Stimulated activated naive CD8-positive, alpha-beta T cell treated with anti-CD3 and anti-CD28 coated beads, Interleukin-15, Interleukin-2, amounts not matched to agents 100 ng/mL and 50 ng/mL, for 24 hours (primary cell): ENCODE measurements around the gene GLIS1.

ENCODE experiments used
- H3K27ac Mint-ChIP-seq: one replicate; pipeline ENCODE4 v1.8.0; 2021; ENCODE audit warnings: mild to moderate bottlenecking, mixed read lengths
- H3K27me3 Mint-ChIP-seq: one replicate; pipeline ENCODE4 v1.8.0; 2021; ENCODE audit warnings: mixed read lengths
- H3K36me3 Mint-ChIP-seq: one replicate; pipeline ENCODE4 v1.8.0; 2021; ENCODE audit warnings: low read depth, mixed read lengths
- H3K4me1 Mint-ChIP-seq: one replicate; pipeline ENCODE4 v1.8.0; 2021; ENCODE audit warnings: low read depth, mixed read lengths
- H3K4me3 Mint-ChIP-seq: one replicate; pipeline ENCODE4 v1.8.0; 2021; ENCODE audit warnings: mild to moderate bottlenecking, mixed read lengths
- H3K9me3 Mint-ChIP-seq: one replicate; pipeline ENCODE4 v1.8.0; 2021; ENCODE audit warnings: mixed read lengths

The GLIS1 gene

GRCh38 chr1:53483656-53484055 lies 255.3 kb downstream of the GLIS1 start:
- no peaks in the 10 kb centered on the region for H3K4me1 Mint-ChIP-seq
- no peak overlapping the region for H3K4me3 Mint-ChIP-seq
- H3K27ac Mint-ChIP-seq: no peak overlapping the region
- no peaks in the 10 kb centered on the region for H3K36me3 Mint-ChIP-seq
- H3K27me3 Mint-ChIP-seq: peaks cover 20% of the 10 kb centered on the region
- H3K9me3 Mint-ChIP-seq: no peaks in the 10 kb centered on the region

GRCh38 chr1:53483170-53483569 lies 255.8 kb downstream of the GLIS1 start:
- Mint-ChIP-seq H3K36me3 (no peaks in the 10 kb centered on the region), H3K9me3 (no peaks in the 10 kb centered on the region), H3K27ac (no peak overlapping the region), H3K4me3 (no peak overlapping the region), H3K4me1 (no peaks in the 10 kb centered on the region), H3K27me3 (peaks cover 19% of the 10 kb centered on the region)

- Mint-ChIP-seq H3K27ac (no peak overlapping the region), H3K9me3 (no peaks in the 10 kb centered on the region), H3K4me1 (no peaks in the 10 kb centered on the region), H3K36me3 (no peaks in the 10 kb centered on the region), H3K27me3 (peaks cover 13% of the 10 kb centered on the region), H3K4me3 (no peak overlapping the region)
Observed at GRCh38 chr1:53482441-53483153, 256.4 kb downstream of the GLIS1 start.

- Mint-ChIP-seq H3K27ac (no peak overlapping the region), H3K9me3 (no peaks in the 10 kb centered on the region), H3K4me1 (no peaks in the 10 kb centered on the region), H3K27me3 (peaks cover 8% of the 10 kb centered on the region), H3K36me3 (no peaks in the 10 kb centered on the region), H3K4me3 (no peak overlapping the region)
Observed at GRCh38 chr1:53481456-53481855, 257.5 kb downstream of the GLIS1 start.

- Mint-ChIP-seq H3K4me3 (no peak overlapping the region), H3K27ac (no peak overlapping the region), H3K27me3 (peaks cover 3% of the 10 kb centered on the region), H3K9me3 (no peaks in the 10 kb centered on the region), H3K4me1 (no peaks in the 10 kb centered on the region), H3K36me3 (no peaks in the 10 kb centered on the region)
Observed at GRCh38 chr1:53480678-53481077, 258.3 kb downstream of the GLIS1 start.

GRCh38 chr1:53478502-53478818 lies 260.5 kb downstream of the GLIS1 start:
- H3K27ac Mint-ChIP-seq: no peak overlapping the region
- H3K4me3 Mint-ChIP-seq: no peak overlapping the region

GRCh38 chr1:53477651-53478501 lies 261.1 kb downstream of the GLIS1 start:
- H3K4me3 Mint-ChIP-seq: no peak overlapping the region
- H3K9me3 Mint-ChIP-seq: no peaks in the 10 kb centered on the region
- H3K36me3 Mint-ChIP-seq: no peaks in the 10 kb centered on the region
- no peaks in the 10 kb centered on the region for H3K27me3 Mint-ChIP-seq
- H3K27ac Mint-ChIP-seq: no peak overlapping the region
- no peaks in the 10 kb centered on the region for H3K4me1 Mint-ChIP-seq

More at GRCh38 chr1:53478502-53478818, 260.5 kb downstream of the GLIS1 start:
- Mint-ChIP-seq H3K36me3 (no peaks in the 10 kb centered on the region), H3K9me3 (no peaks in the 10 kb centered on the region), H3K27me3 (no peaks in the 10 kb centered on the region), H3K4me1 (no peaks in the 10 kb centered on the region)

- Mint-ChIP-seq H3K27ac (no peak overlapping the region), H3K4me3 (no peak overlapping the region), H3K36me3 (no peaks in the 10 kb centered on the region), H3K4me1 (no peaks in the 10 kb centered on the region), H3K9me3 (no peaks in the 10 kb centered on the region), H3K27me3 (no peaks in the 10 kb centered on the region)
Observed at GRCh38 chr1:53476579-53476978, 262.4 kb downstream of the GLIS1 start.

- no peak overlapping the region for H3K27ac Mint-ChIP-seq
- H3K27me3 Mint-ChIP-seq: no peaks in the 10 kb centered on the region
- H3K36me3 Mint-ChIP-seq: no peaks in the 10 kb centered on the region
- no peaks in the 10 kb centered on the region for H3K9me3 Mint-ChIP-seq
- H3K4me3 Mint-ChIP-seq: no peak overlapping the region
- no peaks in the 10 kb centered on the region for H3K4me1 Mint-ChIP-seq
Observed at GRCh38 chr1:53475664-53476063, 263.3 kb downstream of the GLIS1 start.

GRCh38 chr1:53473463-53473862 lies 265.5 kb downstream of the GLIS1 start:
- no peaks in the 10 kb centered on the region for H3K27me3 Mint-ChIP-seq
- H3K4me3 Mint-ChIP-seq: no peak overlapping the region
- H3K9me3 Mint-ChIP-seq: no peaks in the 10 kb centered on the region
- no peaks in the 10 kb centered on the region for H3K4me1 Mint-ChIP-seq
- H3K36me3 Mint-ChIP-seq: no peaks in the 10 kb centered on the region
- H3K27ac Mint-ChIP-seq: no peak overlapping the region

- Mint-ChIP-seq H3K9me3 (no peaks in the 10 kb centered on the region), H3K36me3 (no peaks in the 10 kb centered on the region), H3K4me3 (no peak overlapping the region), H3K27me3 (no peaks in the 10 kb centered on the region), H3K4me1 (no peaks in the 10 kb centered on the region), H3K27ac (no peak overlapping the region)
Observed at GRCh38 chr1:53471000-53471399, 268.0 kb downstream of the GLIS1 start.

- Mint-ChIP-seq H3K36me3 (no peaks in the 10 kb centered on the region), H3K4me1 (no peaks in the 10 kb centered on the region), H3K27ac (no peak overlapping the region), H3K4me3 (no peak overlapping the region), H3K27me3 (no peaks in the 10 kb centered on the region), H3K9me3 (no peaks in the 10 kb centered on the region)
Observed at GRCh38 chr1:53470584-53470983, 268.4 kb downstream of the GLIS1 start.

- H3K36me3 Mint-ChIP-seq: no peaks in the 10 kb centered on the region
- no peak overlapping the region for H3K27ac Mint-ChIP-seq
- H3K4me1 Mint-ChIP-seq: no peaks in the 10 kb centered on the region
- H3K4me3 Mint-ChIP-seq: no peak overlapping the region
- H3K27me3 Mint-ChIP-seq: no peaks in the 10 kb centered on the region
- no peaks in the 10 kb centered on the region for H3K9me3 Mint-ChIP-seq
Observed at GRCh38 chr1:53470155-53470554, 268.8 kb downstream of the GLIS1 start.

GRCh38 chr1:53469373-53469772 lies 269.6 kb downstream of the GLIS1 start:
- no peaks in the 10 kb centered on the region for H3K36me3 Mint-ChIP-seq
- no peak overlapping the region for H3K4me3 Mint-ChIP-seq
- no peak overlapping the region for H3K27ac Mint-ChIP-seq
- no peaks in the 10 kb centered on the region for H3K4me1 Mint-ChIP-seq
- H3K9me3 Mint-ChIP-seq: no peaks in the 10 kb centered on the region
- no peaks in the 10 kb centered on the region for H3K27me3 Mint-ChIP-seq

- H3K27me3 Mint-ChIP-seq: no peaks in the 10 kb centered on the region
- H3K36me3 Mint-ChIP-seq: no peaks in the 10 kb centered on the region
- H3K4me3 Mint-ChIP-seq: no peak overlapping the region
- H3K27ac Mint-ChIP-seq: no peak overlapping the region
- H3K4me1 Mint-ChIP-seq: no peaks in the 10 kb centered on the region
- no peaks in the 10 kb centered on the region for H3K9me3 Mint-ChIP-seq
Observed at GRCh38 chr1:53468374-53468773, 270.6 kb downstream of the GLIS1 start.

GRCh38 chr1:53467391-53467790 lies 271.6 kb downstream of the GLIS1 start:
- Mint-ChIP-seq H3K27me3 (no peaks in the 10 kb centered on the region), H3K27ac (no peak overlapping the region), H3K4me3 (no peak overlapping the region), H3K36me3 (no peaks in the 10 kb centered on the region), H3K9me3 (no peaks in the 10 kb centered on the region), H3K4me1 (no peaks in the 10 kb centered on the region)
